Subcutaneous adipose tissue (tissue), 4 donors: Measurements from ENCODE around the gene GTF2F1. TPM values are rescaled to one million over a fixed set of nuclear protein-coding genes. Genes with fewer than 3 reads are reported as not detected.

ENCODE experiments used
- CTCF ChIP-seq: fragments of 450-650 bp; IDR thresholded peaks from one replicate; pipeline ENCODE4 v1.5.1; 2016; ENCODE audit warnings: low read depth, mild to moderate bottlenecking, control low read depth, antibody characterized with exemption, moderate library complexity
- small RNA-seq: library from RNA; depleted of rRNA; stranded (forward); fragments of <200 nt; gene quantifications from one replicate; pipeline ENCODE3, GENCODE V24; 2016
- total RNA-seq, 4 donors: library from RNA; depleted of rRNA; stranded (reverse); fragments of >200 nt; gene quantifications; one replicate each; pipeline ENCODE4 v1.1.0, GENCODE V29; 2016

The GTF2F1 gene
- total RNA-seq, 4 donors from 2014 or later = 27.9 to 41.6 (median 33.8) TPM

GRCh38 chr19:6350688-6351087 lies 42.3 kb downstream of the GTF2F1 start:
- no peak for TF ChIP-seq CTCF

GRCh38 chr19:6343462-6343861 lies 49.5 kb downstream of the GTF2F1 start:
- no peak for TF ChIP-seq CTCF

- no peak for TF ChIP-seq CTCF
Measured at GRCh38 chr19:6340493-6341201, 52.3 kb downstream of the GTF2F1 start.

- no peak for TF ChIP-seq CTCF
Measured at GRCh38 chr19:6334490-6335285, 58.3 kb downstream of the GTF2F1 start.

GRCh38 chr19:6333439-6333838 lies 59.5 kb downstream of the GTF2F1 start, which contains the start of gene ACER1:
TSS of gene ACER1 (minus strand) at chr19:6333612. CDS start at chr19:6333551, 61 bp downstream.
- no peak for TF ChIP-seq CTCF

Small RNA genes lying within 50 kb of the gene (small RNA-seq; reads per million reads assigned to genes)
- gene MIR6790 = not detected
- gene MIR6885 = not detected

Other genes with a start within 250 kb of the GTF2F1 start
- gene MLLT1, start 113.2 kb downstream of the GTF2F1 start, total RNA-seq = 10 to 100 TPM in 2 of 4 donors, 1 to 10 TPM in 2; 7.0 to 19.0 (median 10.4) TPM
- gene ACER1, start 59.6 kb downstream of the GTF2F1 start, total RNA-seq = under 1 TPM in 1 of 4 donors, not detected in 3; 0.44 TPM
- gene CLPP, start 31.6 kb downstream of the GTF2F1 start, total RNA-seq = 10 to 100 TPM; 41.1 to 88.4 (median 56.2) TPM
- gene ALKBH7, start 20.4 kb downstream of the GTF2F1 start, total RNA-seq = 10 to 100 TPM; 26.9 to 78.9 (median 60.2) TPM
- gene PSPN, start 17.2 kb downstream of the GTF2F1 start, total RNA-seq = 1 to 10 TPM in 1 of 4 donors, under 1 TPM in 3; 0.16 to 1.5 (median 0.78) TPM
- gene KHSRP, start 31.6 kb upstream of the GTF2F1 start, total RNA-seq = 100 to 1,000 TPM in 1 of 4 donors, 10 to 100 TPM in 3; 44.7 to 114 (median 61.6) TPM
- gene SLC25A41, start 40.6 kb upstream of the GTF2F1 start, total RNA-seq = not detected
- gene SLC25A23, start 66.6 kb upstream of the GTF2F1 start, total RNA-seq = 10 to 100 TPM; 14.3 to 50.9 (median 23.9) TPM
- gene CRB3, start 71.1 kb upstream of the GTF2F1 start, total RNA-seq = 1 to 10 TPM in 1 of 4 donors, not detected in 3; 1.0 TPM
- 1 to 10 TPM; 2.4 to 8.0 (median 4.0) TPM for gene DENND1C, start 88.6 kb upstream of the GTF2F1 start, total RNA-seq
- under 1 TPM in 1 of 4 donors, not detected in 3; 0.22 TPM for gene TUBB4A, start 109.1 kb upstream of the GTF2F1 start, total RNA-seq
- gene TNFSF9, start 137.9 kb upstream of the GTF2F1 start, total RNA-seq = 1 to 10 TPM in 2 of 4 donors, not detected in 2; 1.5 to 3.7 TPM
- not detected for gene CD70, start 198.0 kb upstream of the GTF2F1 start, total RNA-seq